Middle frontal gyrus (tissue), 1 donor: ENCODE measurements around the gene SMCO2.

Source experiments
- DNase-seq: peaks from one replicate; pipeline ENCODE4 v3.0.0-alpha.2; 2015; ENCODE audit warnings: low spot score; ENCODE audit errors: extremely low spot score

SMCO2 gene

GRCh38 chr12:27446436-27446835, at the start of gene SMCO2:
SMCO2 (plus strand) TSS chr12:27446736; CDS start chr12:27470632, 23,896 bp downstream.
- DNase-seq: no peak

- no peak for DNase-seq
Observed at GRCh38 chr12:27398466-27398865, 48.1 kb upstream of the SMCO2 start.

GRCh38 chr12:27399074-27399473, 47.5 kb upstream of the SMCO2 start:
- no peak for DNase-seq

GRCh38 chr12:27400856-27401354, 45.6 kb upstream of the SMCO2 start:
- no peak for DNase-seq

GRCh38 chr12:27412047-27412446, 34.5 kb upstream of the SMCO2 start:
- DNase-seq: no peak

DNA sequence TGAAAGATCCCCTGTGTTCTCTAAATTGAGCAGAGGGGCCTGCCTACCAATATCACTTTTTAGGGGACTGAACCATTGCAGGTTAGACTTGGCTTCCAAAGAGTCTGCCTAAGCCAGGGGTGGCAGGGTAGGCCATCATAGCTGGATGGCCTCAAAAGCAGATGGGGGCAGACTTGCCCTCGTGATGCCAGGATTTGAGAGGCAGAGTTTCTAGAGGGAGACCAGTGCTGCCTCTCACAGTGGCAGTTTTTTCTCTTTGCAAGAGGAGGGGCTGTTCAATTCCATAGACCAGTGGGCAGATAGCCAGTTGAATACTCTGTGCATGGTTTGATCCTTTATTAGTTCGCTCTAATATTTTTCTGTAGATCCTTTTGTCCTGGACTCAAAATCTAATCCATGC, 23.8 kb upstream of the SMCO2 start:
- no peak for DNase-seq

DNA sequence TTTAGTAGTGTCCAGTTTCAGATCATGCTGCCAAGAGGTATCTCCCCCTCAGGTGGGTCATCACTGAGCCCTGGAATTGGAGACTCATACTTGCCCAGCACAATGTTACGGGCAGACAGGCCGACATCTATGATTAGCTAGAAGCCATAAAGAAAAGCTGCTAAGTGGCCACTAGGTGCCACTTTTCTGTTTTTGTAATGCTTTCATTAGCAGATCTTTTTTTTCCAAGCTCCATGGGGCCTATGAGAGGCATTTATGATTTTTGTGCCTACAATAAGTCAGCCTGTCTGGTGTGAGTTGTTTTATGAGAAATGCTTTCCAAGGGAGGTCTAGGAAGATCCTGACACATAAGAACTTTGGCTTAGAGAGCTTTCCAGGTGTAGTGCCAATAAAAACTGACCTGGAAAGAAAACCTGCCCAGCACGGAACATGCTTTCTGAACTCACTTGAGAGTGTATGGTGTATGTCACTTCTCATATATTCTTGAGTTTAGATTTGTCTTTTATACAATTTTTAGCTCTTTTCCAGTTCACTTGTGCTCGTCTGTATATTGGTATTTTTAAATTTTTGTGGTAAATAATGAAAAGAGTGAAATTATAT, 21.8 kb upstream of the SMCO2 start:
- peak; percentile 25 for DNase-seq

DNA sequence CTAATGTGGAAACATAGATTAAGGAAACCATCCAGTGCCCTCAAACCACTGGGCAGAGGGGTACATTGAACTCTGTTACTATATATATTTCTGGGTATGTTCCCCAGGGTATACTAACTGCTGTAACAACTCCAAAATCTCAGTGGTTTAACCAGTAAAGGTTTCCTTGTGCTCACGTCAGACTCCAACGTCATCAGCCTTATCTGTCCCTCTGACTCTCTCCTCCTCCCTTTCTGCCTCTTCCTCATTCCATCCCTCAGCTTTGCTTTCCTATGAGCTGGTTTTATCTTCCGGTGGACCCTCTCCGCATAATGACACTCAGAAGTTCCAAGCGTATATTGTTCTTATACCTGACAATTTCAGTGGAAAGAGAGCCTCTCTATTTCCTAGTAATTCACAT, 21.2 kb upstream of the SMCO2 start:
- no peak for DNase-seq

DNA sequence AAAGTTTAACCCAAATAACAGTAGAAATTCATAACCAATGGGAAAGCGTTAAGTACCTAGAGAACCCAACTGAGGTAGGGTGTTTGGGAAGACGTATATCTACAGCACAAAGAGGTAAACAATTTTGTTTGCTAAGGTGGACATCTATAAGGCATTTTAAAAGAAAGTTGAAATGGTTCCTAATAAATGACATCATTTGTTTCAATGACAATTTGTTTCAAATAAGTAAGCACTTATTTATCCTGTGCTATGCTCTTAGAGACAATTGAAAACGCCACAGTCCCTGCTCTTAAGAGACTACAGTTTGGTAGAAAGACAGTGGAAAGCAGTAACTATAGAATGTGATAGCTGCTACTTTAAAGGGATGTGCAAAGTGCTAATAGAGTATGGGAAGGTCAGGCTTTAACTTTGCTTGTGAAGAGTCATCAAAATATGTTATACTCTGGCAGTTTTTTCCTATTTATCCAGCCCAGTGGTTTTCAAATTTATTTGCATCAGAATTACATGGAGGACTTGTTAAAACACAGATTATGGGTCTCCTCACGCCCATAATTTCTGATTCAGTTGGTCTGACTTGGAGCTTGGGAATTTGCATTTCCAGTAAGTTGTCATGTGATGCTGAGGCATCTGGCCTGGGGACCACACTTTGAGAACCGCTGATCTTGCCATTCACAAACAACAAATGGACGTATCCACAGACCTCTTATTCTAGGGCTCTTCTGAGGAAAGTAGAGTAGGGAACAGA, 19.6 kb upstream of the SMCO2 start:
- no peak for DNase-seq

- no peak for DNase-seq
Observed at GRCh38 chr12:27427824-27428223, 18.7 kb upstream of the SMCO2 start.

GRCh38 chr12:27428466-27428865, 18.1 kb upstream of the SMCO2 start:
- DNase-seq: no peak

- no peak for DNase-seq
Observed at GRCh38 chr12:27429606-27430005, 16.9 kb upstream of the SMCO2 start.

GRCh38 chr12:27431185-27431584, 15.4 kb upstream of the SMCO2 start:
- no peak for DNase-seq

- DNase-seq: no peak
Observed at GRCh38 chr12:27434673-27435565, 11.6 kb upstream of the SMCO2 start.

GRCh38 chr12:27436029-27436428, 10.5 kb upstream of the SMCO2 start:
- DNase-seq: no peak

GRCh38 chr12:27436768-27437167, 9.8 kb upstream of the SMCO2 start:
- no peak for DNase-seq

GRCh38 chr12:27437839-27438238, 8.7 kb upstream of the SMCO2 start:
- no peak for DNase-seq

- DNase-seq: no peak
Observed at GRCh38 chr12:27447761-27448160, 1.2 kb downstream of the SMCO2 start.

DNA sequence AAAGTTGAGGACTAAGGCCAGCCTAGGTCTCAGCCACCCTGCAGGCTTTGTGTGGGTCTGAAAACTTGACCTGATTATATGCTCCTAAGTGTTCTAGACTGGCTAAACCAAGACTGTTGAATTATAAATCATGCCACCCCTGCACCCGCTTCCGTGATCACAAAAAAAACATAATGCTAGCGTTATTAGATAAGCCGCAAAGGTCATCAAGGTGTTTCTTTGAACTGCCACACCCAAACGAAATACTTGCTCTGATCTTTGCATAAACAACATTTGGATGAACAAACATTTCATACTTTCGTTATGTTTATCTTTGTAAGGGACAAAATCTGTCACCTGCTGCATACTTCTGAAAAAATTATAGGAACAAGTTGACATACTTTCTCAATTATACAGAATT, 2.5 kb downstream of the SMCO2 start:
- no peak for DNase-seq

DNA sequence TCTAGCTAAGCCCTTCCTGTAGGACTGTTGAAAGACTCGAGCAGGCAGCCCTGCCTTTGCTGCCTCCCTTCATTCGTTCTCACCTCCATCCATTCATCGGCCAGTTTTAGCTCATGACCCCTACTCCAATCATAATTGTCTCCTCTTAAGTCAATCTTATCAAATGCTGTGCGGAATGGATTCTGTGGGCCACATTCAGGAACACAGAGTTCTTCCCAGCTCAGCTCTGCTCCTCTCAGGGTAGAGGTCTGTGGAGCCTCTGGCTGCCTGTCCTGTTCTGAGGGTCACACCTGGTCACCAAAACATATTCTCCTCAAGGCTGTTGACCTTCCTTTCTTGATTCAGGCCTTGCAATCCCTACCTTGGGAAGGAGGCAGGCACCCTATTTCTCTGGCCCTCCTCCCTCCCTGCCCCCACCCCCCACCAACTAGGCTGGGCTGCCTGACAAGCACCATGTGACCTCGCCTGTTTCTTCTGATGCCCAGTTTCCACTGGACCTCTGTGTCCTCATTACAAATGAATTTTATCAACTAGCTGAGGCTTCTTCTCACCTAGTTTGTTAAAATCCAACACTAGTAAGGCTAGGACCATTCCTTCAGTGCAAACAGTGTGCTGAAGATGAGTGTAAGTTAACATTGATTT, 3.5 kb downstream of the SMCO2 start:
- no peak for DNase-seq

DNA sequence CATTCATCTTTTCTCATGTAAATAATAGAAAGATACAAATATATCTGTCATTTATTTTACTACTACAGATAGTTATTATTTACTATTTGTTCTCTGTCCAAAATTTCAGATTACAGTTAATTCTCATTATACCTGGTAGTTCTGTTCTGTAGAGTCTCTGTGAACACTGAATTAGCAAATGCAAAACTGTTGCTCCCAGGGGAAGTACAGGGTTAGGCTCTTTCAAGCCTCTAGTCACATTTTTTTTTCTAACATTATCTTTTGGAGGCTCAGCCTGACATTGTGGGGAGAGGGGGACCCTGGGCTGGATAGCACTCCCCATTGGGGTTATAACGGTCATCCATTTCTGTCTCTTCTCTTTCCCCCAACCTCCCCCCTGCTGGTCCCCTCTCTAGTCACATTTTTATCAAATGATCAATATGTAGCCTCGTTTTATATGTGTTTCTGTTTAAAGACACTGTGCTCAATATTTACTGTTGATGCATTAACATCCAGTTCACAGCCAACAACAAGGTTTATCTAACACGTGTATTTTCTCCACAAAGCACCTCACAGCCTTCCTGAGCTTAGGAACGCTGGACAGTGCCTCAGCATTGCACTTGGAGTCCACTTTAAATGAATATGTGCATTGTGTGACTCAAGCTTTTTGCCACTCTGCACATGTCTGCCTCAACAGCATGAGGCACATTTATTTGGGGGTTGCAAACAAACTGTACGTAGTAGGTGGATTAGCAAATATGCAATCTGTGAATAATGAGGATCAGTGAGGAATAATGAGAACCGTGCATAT, 4.7 kb downstream of the SMCO2 start:
- no peak for DNase-seq
